ENCODE results near the gene FIGNL2. TPM values are rescaled to one million over a fixed set of nuclear protein-coding genes. Genes with fewer than 3 reads are reported as not detected.

The FIGNL2 gene
- total and polyA plus RNA-seq, 8 donors, result 0.09 to 0.47 (median 0.15) TPM

- no peak for TF ChIP-seq CTCF (IDR thresholded peaks at IDR 0.05)
- no peaks in the 10 kb centered on the region for H3K4me1 ChIP-seq
- intact Hi-C loops (cut with DNase I), result no loop called here
- H3K27me3 ChIP-seq, result no peaks in the 10 kb centered on the region
- ATAC-seq (no peak), DNase-seq (no peak), FAIRE-seq (no peak)
- no peaks in the 10 kb centered on the region for H3K9me3 ChIP-seq
- H3K4me3 ChIP-seq, result no peak overlapping the region
- H3K27ac ChIP-seq, result no peak overlapping the region
- WGBS, 2 donors, result 70 to 73% methylated on average over 4 of the region's 4 CpGs
- H3K36me3 ChIP-seq, result no peaks in the 10 kb centered on the region
Observed at GRCh38 chr12:51870504-51870903, 22.0 kb upstream of the FIGNL2 start.

DNA sequence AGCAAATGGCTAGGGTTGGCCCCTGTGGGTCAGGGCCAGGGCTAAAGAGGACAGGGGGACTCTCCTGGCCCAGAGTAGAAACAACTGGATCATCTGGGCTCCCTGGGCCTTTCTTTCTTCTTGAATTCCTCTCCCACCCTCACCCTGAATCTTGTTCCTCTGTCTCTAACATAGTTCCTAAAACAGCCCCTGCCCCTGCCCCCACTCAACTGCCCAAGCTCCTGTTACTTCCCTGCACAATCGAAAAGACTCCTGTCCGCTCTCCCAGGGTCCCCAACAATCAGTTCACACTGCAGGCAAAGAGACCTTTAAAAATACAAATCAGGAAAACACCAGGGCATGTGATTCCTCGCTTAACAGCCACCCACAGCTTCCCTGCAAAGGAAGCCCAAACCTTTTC lies 21.4 kb upstream of the FIGNL2 start:
- Histone ChIP-seq H3K36me3 (no peaks in the 10 kb centered on the region), H3K4me1 (no peaks in the 10 kb centered on the region), H3K9me3 (no peaks in the 10 kb centered on the region), H3K27me3 (no peaks in the 10 kb centered on the region), H3K27ac (no peak overlapping the region), H3K4me3 (no peak overlapping the region)
- intact Hi-C loops (cut with DNase I), result no loop called here
- no peak for FAIRE-seq
- peak in 1 of 4 donors; percentile 35 for ATAC-seq
- WGBS, 2 donors, result 83% methylated on average over 3 of the region's 3 CpGs
- no peak for TF ChIP-seq CTCF (IDR thresholded peaks at IDR 0.05)
- DNase-seq, result no peak

GRCh38 chr12:51869496-51869865 lies 21.0 kb upstream of the FIGNL2 start:
- TF ChIP-seq CTCF (IDR thresholded peaks at IDR 0.05), result no peak
- DNase-seq, result no peak

GRCh38 chr12:51868821-51869495 lies 20.4 kb upstream of the FIGNL2 start:
- Histone ChIP-seq H3K9me3 (no peaks in the 10 kb centered on the region), H3K4me1 (no peaks in the 10 kb centered on the region), H3K27ac (no peak overlapping the region), H3K27me3 (no peaks in the 10 kb centered on the region), H3K36me3 (no peaks in the 10 kb centered on the region), H3K4me3 (peak overlapping the region in 2 of 4 donors; percentile 16 to 43)
- ATAC-seq (peak in 3 of 4 donors; percentile 23 to 36 (median 32)), DNase-seq (no peak), FAIRE-seq (no peak)
- intact Hi-C loops (cut with DNase I), result no loop called here
- TF ChIP-seq CTCF (IDR thresholded peaks at IDR 0.05), result no peak
- WGBS, 2 donors, result 10 to 12% methylated on average over 48 to 67 of the region's 67 CpGs

More at GRCh38 chr12:51869496-51869865, 21.0 kb upstream of the FIGNL2 start:
- 44 to 47% methylated on average over 17 to 20 of the region's 20 CpGs for WGBS, 2 donors
- H3K4me1 ChIP-seq, result no peaks in the 10 kb centered on the region
- H3K27ac ChIP-seq, result no peak overlapping the region
- no peaks in the 10 kb centered on the region for H3K27me3 ChIP-seq
- intact Hi-C loops (cut with DNase I), result no loop called here
- H3K9me3 ChIP-seq, result no peaks in the 10 kb centered on the region
- peak overlapping the region in 1 of 4 donors; percentile 43 for H3K4me3 ChIP-seq
- FAIRE-seq (no peak), ATAC-seq (no peak)
- no peaks in the 10 kb centered on the region for H3K36me3 ChIP-seq

DNA sequence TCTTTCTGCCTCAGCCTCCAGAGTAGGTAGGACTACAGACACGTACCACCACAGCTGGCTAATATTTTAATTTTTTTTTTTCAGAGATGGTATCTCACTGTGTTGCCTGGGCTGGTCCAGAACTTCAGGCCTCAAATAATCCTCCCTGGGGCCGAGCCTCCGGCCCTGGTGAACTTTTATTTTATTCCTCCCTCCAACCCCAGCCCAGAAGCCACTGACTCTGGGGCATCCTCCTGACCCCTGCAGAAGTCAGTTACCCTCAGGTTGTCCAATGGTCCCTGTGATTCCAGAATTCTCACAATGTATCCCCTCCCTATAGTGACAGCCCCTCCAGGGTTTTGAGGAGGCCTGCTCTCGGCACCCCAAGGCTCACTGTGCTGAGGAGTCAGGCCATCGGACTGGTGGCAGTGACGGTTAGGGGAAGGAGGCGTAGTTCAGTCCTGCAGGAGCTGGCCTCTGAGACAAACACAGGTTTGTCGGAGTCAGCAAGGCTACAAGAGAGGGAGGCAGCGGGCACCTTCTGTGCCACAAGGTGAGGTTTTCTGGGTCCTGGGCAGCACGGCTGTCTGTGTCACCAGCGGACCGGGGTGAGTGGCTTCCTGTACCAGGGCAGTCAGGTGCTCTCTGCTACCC lies 19.4 kb upstream of the FIGNL2 start:
- WGBS, 2 donors, result 91 to 96% methylated on average over 12 of the region's 12 CpGs
- peak in 1 of 6 donors; percentile 38 for DNase-seq

More for the DNA sequence above, 19.4 kb upstream of the FIGNL2 start:
- Histone ChIP-seq H3K4me1 (no peaks in the 10 kb centered on the region), H3K4me3 (no peak overlapping the region), H3K27me3 (no peaks in the 10 kb centered on the region), H3K36me3 (no peaks in the 10 kb centered on the region), H3K27ac (no peak overlapping the region), H3K9me3 (no peaks in the 10 kb centered on the region)
- intact Hi-C loops (cut with DNase I), result no loop called here
- TF ChIP-seq CTCF (IDR thresholded peaks at IDR 0.05), result no peak
- FAIRE-seq (no peak), ATAC-seq (peak in 1 of 4 donors; percentile 20)
